Activated CD8-positive, alpha-beta memory T cell treated with anti-CD3 and anti-CD28 coated beads for 24 hours (primary cell): ENCODE data around the gene DUSP22.

ENCODE experiments used
- DNase-seq: peaks from one replicate; pipeline ENCODE4 v3.0.0-alpha.2; 2020

Gene DUSP22

DNA sequence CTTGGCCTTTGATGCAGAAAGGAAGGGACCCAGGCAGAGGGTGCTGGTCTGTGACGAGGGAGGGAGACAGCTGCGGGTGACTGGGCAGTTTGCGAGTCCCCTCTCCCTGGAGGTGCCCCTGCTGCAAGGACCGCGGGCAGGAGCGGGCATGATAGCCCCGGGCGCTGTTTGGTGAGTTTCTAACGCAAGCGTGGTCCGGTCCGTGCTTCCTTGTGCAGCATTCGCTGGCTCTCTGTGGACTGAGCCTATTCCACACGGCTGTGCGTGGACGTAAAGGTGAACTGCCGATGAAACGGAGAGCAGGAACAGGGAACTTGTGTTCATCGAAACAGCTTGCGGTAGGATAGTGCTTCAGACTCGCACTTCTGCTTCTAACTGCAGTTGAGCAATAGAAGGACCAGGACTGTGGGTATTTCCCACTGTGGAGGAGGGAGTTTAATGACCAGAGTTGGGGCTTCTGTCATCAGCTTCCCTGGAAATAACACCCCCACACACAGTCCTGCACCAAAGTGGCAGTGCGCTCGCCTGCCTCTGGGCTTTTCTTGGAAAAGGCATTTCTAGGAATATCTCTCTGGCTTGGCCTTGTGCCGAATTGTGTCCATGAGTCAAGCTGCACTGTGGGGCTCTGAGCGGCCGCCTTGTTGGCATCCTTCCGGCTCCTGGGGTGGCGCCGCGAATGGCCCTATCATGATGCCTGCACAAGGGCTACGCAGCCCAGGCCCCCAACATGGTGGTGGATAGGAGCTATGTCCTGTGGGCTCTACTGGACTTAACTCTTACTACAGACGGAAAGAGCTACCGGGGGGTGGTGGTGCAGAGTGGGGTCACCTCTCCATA is 48.9 kb downstream of the DUSP22 start:
- DNase-seq = no peak

DNA sequence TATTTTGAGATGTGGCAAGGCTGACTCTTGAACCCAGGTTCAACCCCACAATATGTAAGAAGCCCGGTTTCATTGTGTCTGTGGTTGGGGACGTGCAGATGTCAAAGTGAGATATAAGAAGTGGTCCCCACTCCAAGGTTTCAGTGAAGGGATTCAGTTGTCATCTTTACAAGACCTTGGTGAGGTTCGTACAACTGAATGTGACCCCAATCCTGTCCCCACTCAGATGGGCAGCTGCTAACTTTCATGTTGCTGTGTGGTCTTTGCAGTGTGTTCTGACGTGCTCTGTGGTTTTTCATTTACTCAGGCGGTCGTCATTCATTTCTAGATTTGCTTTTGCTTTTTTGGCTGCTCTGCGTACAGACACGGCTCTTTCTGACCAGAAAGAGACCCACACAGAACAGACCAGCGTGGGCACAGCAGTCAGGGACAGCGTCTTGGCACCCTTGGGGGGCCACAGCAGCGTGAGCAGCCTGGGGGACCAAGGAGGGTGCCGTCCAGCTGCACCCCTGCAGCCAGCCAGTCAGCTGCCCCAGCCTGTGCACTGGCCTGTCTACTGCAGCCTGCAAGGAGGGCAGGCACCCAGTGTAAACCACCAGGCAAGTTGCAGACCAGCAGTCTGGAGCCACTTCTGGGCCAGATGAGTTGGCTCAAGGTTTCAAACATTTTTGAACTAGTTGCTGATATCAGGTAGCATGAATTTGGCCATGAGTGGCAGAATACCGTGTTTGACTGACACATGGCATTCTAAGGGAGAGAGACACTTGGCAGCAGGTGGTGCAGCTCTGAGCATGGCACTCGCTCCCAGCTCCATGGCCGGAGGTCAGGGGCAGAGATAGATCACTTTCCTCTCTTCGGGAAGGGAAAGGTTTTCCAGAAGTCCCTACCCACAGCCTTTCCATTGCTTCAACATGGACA is 49.9 kb downstream of the DUSP22 start:
- no peak for DNase-seq

DNA sequence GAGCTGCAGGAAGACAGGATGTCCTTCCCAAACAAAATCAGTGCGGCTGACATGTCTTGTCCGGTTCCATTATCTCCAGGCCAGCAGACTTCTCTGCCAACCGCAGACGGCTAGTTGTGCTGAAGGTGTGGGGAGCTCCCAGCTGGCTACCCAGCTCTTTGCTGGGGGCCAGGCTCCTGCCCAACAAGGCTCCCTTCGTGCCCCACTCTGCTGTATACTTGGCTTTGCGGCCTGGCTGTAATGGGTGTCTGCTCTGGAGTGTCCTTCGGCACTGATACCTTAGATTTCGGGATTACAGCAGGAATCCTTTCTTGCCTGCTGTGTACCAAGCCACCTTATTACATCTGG is 50.5 kb downstream of the DUSP22 start:
- DNase-seq = no peak

DNA sequence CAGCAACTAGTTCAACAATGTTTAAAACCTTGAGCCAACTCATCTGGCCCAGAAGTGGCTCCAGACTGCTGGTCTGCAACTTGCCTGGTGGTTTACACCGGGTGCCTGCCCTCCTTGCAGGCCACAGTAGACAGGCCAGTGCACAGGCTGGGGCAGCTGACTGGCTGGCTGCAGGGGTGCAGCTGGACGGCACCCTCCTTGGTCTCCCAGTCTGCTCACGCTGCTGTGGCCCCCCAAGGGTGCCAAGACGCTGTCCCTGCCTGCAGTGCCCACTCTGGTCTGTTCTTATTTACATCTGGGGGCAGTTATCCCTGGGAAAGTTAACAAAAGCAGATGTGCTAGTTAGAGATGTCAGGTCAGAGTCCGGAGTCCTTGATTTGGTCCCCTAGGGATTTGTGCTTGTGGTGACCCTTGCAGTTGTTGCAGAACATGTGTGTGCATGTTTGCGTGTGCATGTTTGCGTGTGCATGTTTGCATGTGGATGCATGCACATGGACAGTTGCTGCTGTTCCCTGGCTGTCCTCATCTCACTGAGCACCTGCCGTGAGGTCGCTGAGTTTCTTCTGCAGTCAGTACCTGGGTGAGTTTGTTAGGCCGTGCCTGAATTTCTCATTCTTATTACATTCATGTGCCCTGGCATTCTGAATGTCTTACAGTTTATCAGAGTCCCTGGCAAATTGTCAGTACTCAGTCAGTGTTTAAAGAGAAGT is 51.1 kb downstream of the DUSP22 start:
- DNase-seq = no peak

DNA sequence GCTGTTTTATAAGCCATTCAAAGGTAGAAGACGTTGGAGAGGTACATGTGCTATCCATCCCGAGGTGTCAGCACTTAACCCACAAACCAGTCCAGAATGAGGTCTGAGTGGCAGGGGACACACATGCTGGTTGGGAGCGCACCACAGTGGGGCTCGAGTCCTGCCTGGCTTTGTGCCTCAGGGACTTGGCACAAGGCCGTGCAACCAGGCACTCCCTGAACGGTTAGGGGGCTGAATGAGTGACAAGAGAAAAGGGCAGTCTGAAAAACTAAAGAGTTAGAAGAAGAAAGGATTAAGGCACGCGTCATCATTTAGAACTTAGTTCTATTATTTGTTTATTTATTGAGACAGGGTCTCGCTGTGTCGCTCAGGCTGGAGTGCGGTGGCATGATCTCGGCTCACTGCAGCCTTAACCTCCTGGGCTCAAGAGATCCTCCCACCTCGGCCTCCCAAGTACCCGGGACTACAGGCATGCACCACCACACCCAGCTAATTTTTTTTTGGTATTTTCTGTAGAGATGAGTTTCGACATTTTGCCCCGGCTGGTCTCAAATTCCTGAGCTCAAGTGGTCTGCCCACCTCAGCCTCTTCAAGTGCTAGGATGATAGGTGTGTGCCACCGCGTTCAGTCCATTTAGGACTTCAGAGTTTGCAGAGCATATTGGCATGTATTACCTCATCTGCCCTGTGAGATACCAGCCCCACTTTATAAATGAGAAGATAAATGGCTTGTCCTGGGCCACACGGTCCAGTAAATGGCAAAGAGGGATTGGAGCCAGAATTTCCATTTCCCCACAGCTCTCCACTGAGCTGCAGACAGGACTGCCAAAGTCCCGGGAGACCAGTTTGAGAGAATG is 51.9 kb downstream of the DUSP22 start:
- no peak for DNase-seq

DNA sequence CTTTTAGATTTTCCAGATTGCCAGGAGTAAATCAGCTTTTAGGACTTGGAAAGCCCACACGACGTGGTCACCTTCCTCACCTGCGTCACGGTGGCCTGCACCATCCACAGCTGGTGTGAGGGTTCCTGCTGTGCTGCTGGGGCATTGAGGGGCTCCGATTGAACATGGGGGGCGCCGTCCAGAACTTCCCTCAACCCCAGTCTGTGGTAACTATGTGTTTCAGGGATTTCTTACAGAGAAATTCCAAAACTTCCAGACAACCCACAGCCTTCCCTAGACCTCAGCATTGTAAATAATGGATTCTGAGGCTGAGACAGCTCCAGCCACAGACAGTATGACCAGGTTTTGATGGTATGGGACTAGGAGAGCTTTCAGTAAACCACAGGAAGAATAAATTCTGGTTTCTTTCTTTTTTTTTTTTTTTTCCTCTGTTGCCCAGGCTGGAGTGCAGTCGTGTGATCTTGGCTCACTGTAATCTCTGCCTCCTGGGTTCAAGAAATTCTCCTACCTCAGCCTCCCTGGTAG is 52.6 kb downstream of the DUSP22 start:
- no peak for DNase-seq

DNA sequence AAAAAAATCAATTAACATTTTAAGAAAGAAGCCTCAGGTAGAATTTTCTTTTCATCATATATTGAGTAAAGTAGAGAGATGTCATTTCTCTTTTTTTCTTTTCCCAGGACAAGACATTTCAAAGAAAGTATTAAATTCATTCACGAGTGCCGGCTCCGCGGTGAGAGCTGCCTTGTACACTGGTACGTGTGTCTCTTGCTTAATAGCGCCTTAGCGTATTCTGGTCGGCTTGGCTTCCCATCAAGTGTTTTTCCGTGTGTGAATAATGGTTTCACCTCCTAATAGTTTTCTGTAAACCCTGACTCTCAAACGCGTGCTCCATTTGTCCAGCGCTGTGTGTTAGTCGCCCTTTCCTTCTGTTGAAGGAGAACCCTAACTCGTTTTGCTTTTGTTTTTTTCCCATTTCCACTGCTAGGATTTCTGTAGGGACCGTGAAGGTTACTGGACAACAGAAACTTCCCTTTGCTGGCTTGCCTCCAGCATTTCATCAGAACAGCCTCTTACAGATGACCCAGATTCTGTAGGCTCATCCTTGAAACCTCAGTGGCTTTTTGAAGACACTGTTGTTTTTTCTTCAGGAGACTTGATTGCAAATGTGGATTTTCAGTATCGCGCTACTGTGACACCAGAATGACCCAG is 53.6 kb downstream of the DUSP22 start:
- no peak for DNase-seq

DNA sequence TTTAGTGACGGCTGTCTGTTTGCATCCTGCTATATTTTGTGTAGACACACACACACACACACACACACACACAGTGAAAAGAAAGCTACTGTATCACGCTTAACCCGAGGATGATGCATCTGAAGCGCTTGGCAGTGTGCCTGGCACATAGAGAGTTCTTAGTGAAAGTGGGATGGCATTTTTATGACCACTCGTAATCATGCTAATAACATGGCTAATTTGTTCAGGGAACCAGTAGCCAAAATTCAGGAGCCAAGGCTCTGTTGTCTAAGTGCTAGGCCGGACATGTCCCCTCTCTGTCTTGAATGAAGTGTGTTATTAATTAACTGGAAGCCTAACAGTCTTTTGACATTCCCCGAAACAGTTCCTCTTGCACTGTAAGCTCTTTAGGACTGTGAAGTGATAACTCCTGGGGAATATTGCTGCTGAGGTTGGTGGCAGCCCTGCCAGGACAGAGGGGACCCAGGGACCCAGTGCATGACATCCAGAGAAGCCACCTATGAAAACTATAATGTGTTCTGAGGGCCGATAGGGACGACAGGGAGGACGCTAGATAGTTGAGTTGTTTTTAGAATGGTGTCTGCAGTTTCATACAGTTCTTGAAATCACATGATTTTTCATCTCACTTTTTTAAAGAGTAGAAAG is 54.2 kb downstream of the DUSP22 start:
- no peak for DNase-seq

DNA sequence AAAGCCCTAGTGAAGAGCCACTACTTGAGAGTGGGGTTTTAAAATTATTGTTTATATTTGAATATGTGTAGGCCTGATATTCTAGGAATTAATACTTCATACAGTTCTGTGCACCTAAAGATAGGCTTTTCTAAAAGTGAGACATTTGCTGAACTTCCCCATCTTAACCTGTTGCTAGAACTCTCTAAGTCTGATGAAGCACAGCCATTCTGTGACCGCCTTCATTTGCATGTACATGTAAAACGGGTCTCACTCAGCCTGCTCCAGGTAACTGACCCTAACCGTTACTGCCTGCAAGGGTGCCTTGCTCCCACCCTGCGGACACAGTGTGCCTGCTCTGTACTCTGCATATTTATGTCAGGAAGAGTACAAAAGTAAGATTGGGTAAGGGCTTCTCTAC is 54.9 kb downstream of the DUSP22 start:
- no peak for DNase-seq

DNA sequence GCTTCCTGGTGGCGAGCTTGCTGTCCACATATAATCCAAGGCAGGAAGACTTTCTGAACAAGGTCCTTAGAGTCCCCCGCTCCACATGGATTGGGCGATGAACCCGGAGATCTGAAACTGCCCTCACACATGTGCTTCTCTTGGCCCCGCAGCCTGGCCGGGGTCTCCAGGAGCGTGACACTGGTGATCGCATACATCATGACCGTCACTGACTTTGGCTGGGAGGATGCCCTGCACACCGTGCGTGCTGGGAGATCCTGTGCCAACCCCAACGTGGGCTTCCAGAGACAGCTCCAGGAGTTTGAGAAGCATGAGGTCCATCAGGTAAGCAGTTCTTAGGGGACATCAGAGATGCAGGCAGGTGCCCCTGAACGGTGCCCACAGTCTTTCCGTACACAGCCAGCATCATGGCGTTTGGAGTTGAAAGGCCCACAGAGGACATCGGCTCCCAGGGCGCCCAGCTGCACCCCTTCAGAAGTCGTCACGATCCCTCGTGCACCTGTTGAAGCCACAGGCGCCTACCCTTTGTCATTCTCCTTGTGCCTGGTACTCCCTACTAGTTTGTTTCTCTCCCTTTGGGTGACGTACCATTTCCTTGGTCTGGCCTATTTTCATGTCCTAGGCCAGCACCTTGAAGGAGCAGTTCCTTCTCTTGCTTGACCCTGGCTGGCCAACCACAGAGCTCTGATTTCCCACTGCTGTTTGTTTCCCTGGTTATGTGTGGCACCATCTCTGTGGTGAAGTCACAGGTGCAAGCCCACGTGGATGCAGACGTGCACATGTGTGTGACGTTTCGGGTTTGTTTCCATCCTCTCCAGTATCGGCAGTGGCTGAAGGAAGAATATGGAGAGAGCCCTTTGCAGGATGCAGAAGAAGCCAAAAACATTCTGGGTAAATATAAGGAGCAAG is 55.9 kb downstream of the DUSP22 start:
- no peak for DNase-seq

DNA sequence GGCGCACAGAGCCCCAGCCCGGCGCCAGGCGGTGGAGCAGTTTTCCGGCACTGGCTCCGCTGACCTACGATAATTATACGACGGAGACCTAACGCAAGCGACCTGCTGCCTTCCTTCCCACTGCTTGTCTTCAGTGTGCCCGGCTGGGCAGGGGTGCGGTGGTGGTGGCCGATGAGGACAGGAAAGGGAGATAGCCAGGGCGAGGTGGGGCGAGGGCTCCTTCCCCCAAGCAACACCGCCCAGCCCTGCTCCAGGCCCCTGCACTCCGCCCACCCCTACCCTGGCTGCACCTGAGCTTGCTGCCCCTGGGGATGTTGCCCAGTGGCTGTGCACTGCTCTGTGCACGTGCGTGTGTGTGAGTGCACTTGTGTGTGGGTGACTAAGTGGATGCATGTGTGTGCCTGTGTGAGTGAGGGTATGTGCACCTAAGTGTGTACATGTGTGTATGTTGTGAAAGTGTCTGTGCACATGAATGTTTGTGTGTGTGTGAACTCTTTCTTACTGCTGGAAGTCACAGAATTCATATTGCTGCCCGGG is 56.6 kb downstream of the DUSP22 start:
- no peak for DNase-seq

DNA sequence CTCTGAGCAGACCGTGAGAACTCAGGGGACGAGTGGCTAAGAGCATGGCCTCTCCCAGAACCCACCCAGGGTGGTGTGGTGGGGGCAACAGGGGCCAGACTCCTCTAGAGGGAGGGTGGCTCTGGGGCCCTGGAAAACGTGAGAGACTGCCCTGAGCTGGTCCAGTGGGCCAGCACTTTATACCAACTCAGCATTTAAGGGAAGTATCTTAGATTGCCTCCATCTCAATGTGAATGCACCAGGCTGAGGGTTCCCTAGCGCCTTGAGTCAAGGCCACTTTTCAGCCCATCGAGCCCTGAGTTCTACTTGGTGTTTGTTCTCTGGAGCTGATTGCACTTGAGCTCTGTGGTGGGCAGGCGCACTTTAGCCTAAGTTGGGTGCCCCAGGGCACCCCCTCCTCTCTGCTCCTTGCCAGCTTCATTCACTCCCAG is 57.2 kb downstream of the DUSP22 start:
- DNase-seq = no peak

DNA sequence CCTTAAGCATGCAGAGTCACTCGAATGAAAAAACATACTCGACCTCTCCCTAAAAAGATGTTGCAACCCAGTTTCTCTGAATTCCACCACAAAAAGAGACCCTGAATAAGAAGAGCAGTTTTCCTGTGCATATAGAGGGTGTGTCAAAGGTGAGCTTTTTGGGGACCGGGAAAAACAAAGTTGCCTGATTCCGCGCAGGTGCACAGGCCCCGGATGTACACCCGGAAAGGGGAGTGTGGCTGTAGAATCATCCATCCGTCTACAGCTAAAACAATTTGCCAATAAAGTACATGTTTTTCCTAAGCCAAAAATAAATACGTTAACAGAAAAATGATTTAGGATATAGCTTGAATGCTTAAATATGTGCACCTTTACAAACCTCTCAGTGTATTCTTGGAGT is 58.1 kb downstream of the DUSP22 start:
- no peak for DNase-seq

DNA sequence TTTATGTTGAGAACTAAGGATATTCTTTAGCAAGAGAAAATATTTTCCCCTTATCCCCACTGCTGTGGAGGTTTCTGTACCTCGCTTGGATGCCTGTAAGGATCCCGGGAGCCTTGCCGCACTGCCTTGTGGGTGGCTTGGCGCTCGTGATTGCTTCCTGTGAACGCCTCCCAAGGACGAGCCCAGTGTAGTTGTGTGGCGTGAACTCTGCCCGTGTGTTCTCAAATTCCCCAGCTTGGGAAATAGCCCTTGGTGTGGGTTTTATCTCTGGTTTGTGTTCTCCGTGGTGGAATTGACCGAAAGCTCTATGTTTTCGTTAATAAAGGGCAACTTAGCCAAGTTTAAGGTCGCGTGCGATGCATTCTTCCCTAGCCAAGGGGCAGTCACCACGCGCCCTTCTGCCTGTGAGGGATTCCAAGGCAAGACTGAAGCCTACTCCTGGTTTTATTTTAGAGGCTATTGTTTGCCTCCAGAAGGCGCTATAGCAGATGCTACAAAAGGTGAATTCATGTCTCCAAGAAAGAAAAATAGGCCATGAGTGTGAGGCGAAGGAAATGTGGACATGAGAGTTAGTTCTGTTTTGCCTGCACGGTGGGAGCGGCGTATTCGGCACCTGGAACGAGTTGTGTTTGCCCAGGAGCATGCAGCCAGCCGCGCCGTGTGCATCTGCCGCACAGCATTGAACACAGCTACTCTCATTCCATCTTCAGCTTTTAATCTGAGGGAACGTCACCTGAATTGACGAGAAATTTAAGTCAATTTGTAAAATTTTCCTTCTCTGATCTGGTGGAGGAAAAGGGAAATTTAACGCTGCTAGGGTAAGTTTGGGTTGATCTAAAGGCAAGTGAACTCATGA is 59.0 kb downstream of the DUSP22 start:
- no peak for DNase-seq

DNA sequence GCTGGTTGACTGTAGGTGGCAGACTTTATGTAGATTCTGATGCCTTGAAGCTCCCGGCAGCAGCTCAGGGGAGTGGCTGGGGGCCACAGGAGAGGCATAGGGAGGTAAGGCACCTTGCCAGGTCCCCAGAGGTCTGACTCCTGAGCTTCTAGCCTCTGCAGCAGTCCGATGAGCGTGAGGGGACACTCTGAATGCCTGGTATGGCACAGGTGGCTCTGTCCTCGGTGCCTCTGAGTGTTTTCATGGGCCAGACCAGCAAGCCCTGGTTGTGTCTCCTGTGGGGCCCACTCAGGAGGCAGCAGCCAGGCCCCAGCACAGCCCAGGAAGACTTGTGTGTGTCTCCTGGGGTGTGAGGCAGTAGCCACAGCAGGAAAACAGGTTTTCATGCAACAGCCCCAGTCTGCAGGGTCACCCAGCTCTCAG is 59.6 kb downstream of the DUSP22 start:
- no peak for DNase-seq

DNA sequence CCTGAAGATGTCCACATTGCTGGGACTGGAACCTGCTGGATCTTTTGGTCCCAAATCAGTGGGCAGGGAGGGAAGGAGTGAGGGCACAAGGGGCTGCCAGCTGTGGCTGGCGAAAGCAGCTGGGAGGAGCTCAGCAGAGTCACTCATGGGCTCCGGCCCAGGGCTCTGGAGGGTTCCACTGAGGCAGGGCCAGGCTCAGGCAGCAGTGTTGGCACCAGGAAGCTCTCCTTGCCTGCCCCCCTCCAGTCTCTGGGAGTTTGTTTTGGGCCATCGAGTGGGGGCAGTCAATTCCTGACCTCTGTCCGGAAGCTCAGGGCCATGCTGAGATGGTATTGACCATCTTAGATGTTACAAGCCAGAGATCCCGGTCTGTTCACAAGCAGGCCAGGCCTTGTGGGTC is 60.2 kb downstream of the DUSP22 start:
- no peak for DNase-seq

DNA sequence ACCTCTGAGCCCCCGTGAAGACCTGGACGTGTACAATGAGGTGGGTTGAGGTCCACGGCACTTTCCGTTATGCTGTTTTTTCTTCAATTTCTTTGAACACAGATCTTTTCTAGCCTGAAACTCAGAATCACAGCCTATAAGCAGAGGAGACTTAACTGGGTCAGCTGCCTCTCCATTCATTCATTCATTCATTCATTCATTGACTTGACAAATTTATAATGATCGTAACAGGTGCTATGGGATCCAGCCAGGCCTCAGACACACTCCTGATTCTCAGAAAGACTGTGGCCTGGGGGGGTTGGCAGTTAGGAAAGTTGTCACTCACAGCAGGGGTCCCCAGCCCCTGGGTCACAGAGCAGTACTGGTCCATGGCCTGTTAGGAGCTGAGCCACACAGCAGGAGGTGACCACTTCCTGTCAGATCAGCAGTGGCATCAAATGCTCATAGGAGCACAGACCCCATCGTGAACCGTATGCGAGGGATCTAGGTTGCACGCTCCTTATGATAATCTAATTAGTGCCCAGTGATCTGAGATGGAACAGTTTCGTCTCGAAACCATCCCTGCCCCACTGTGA is 60.7 kb downstream of the DUSP22 start:
- no peak for DNase-seq
